H9 (cell line): ENCODE data around the gene FAHD1. TPM values are rescaled to one million over a fixed set of nuclear protein-coding genes. Genes with fewer than 3 reads are reported as not detected.
A peak's percentile ranks its signal among the peaks of the same experiment; 100 is the strongest.

Experiments used
- DNase-seq: peaks from one replicate; pipeline ENCODE4 v3.0.0-alpha.2; 2017
- H2AFZ ChIP-seq: one replicate; pipeline ENCODE4 v1.6.1; 2013; ENCODE audit warnings: mild to moderate bottlenecking, low read length, control low read depth, moderate library complexity
- H2AK5ac ChIP-seq: 2 replicates; pipeline ENCODE4 v1.6.1; 2013; ENCODE audit warnings: low read length, control low read depth, mixed read lengths; ENCODE audit not compliant: insufficient read length
- H2BK120ac ChIP-seq: one replicate; pipeline ENCODE4 v1.6.1; 2013; ENCODE audit warnings: low read depth, mild to moderate bottlenecking, low read length, control low read depth, inconsistent platforms; ENCODE audit not compliant: poor library complexity, severe bottlenecking
- H2BK12ac ChIP-seq: 2 replicates; pipeline ENCODE4 v1.6.1; 2013; ENCODE audit warnings: low read length, control low read depth, mixed read lengths, low read depth; ENCODE audit not compliant: insufficient read length
- H2BK15ac ChIP-seq: 2 replicates; pipeline ENCODE4 v1.6.1; 2013; ENCODE audit warnings: low read depth, low read length, control low read depth
- H2BK20ac ChIP-seq: one replicate; pipeline ENCODE4 v1.6.1; 2013; ENCODE audit warnings: low read depth, mild to moderate bottlenecking, low read length, control low read depth, inconsistent platforms; ENCODE audit not compliant: poor library complexity, severe bottlenecking
- H2BK5ac ChIP-seq: 2 replicates; pipeline ENCODE4 v1.6.1; 2013; ENCODE audit warnings: low read length, control low read depth, mixed read lengths; ENCODE audit not compliant: insufficient read length
- H3K14ac ChIP-seq: 2 replicates; pipeline ENCODE4 v1.6.1; 2013; ENCODE audit warnings: low read length, control low read depth; ENCODE audit not compliant: insufficient read depth
- H3K18ac ChIP-seq: 2 replicates; pipeline ENCODE4 v1.6.1; 2013; ENCODE audit warnings: low read depth, mild to moderate bottlenecking, mixed read lengths, low read length, control low read depth; ENCODE audit not compliant: insufficient read length
- H3K23ac ChIP-seq: 2 replicates; pipeline ENCODE4 v1.6.1; 2013; ENCODE audit warnings: low read length, control low read depth, mixed read lengths, low read depth; ENCODE audit not compliant: insufficient read length
- H3K23me2 ChIP-seq: 2 replicates; pipeline ENCODE4 v1.6.1; 2013; ENCODE audit warnings: low read depth, mild to moderate bottlenecking, mixed read lengths, low read length, control low read depth; ENCODE audit not compliant: insufficient read length, poor library complexity, severe bottlenecking
- H3K27ac ChIP-seq: 2 replicates; pipeline ENCODE4 v1.5.1; 2013; ENCODE audit warnings: low read length, control low read depth, mixed read lengths, low read depth; ENCODE audit not compliant: insufficient read length
- H3K27me3 ChIP-seq: 2 replicates; pipeline ENCODE4 v1.6.1; 2013; ENCODE audit warnings: low read length, control low read depth, inconsistent platforms; ENCODE audit not compliant: insufficient read depth
- H3K4ac ChIP-seq: 2 replicates; pipeline ENCODE4 v1.6.1; 2013; ENCODE audit warnings: low read depth, mild to moderate bottlenecking, control low read depth, inconsistent platforms, low read length, moderate library complexity
- H3K4me1 ChIP-seq: 2 replicates; pipeline ENCODE4 v1.6.1; 2013; ENCODE audit warnings: low read length, control low read depth, inconsistent platforms; ENCODE audit not compliant: insufficient read depth
- H3K4me2 ChIP-seq: 2 replicates; pipeline ENCODE4 v1.6.1; 2013; ENCODE audit warnings: low read length, control low read depth, mixed read lengths; ENCODE audit not compliant: insufficient read length, insufficient read depth
- H3K56ac ChIP-seq: 2 replicates; pipeline ENCODE4 v1.6.1; 2013; ENCODE audit warnings: low read depth, mild to moderate bottlenecking, mixed read lengths, low read length, control low read depth; ENCODE audit not compliant: insufficient read length
- H3K79me1 ChIP-seq: 2 replicates; pipeline ENCODE4 v1.6.1; 2013; ENCODE audit warnings: low read depth, mild to moderate bottlenecking, moderate library complexity, low read length, control low read depth, inconsistent platforms; ENCODE audit not compliant: insufficient read depth, poor library complexity, severe bottlenecking
- H3K79me2 ChIP-seq: 2 replicates; pipeline ENCODE4 v1.6.1; 2013; ENCODE audit warnings: low read length, control low read depth, inconsistent platforms; ENCODE audit not compliant: insufficient read depth
- H3K9ac ChIP-seq: 2 replicates; pipeline ENCODE4 v1.6.1; 2013; ENCODE audit warnings: low read length, control low read depth, mixed read lengths; ENCODE audit not compliant: insufficient read length; ENCODE audit errors: extremely low read depth
- H3K9me3 ChIP-seq: one replicate; pipeline ENCODE4 v1.6.1; 2013; ENCODE audit warnings: low read depth, low read length, inconsistent platforms; ENCODE audit not compliant: control insufficient read depth
- H3T11ph ChIP-seq: one replicate; pipeline ENCODE4 v1.6.1; 2013; ENCODE audit warnings: mild to moderate bottlenecking, low read length, control low read depth, inconsistent platforms
- H4K20me1 ChIP-seq: one replicate; pipeline ENCODE4 v1.6.1; 2013; ENCODE audit not compliant: control insufficient read depth, insufficient read length, insufficient read depth
- H4K5ac ChIP-seq: 2 replicates; pipeline ENCODE4 v1.6.1; 2013; ENCODE audit warnings: low read depth, mild to moderate bottlenecking, mixed read lengths, low read length, control low read depth; ENCODE audit not compliant: insufficient read length
- H4K8ac ChIP-seq: replicated peaks from 2 replicates; pipeline ENCODE4 v1.6.1; 2013; ENCODE audit warnings: low read length, control low read depth, mixed read lengths, low read depth; ENCODE audit not compliant: insufficient read length
- H4K91ac ChIP-seq: 2 replicates; pipeline ENCODE4 v1.6.1; 2013; ENCODE audit warnings: low read depth, mild to moderate bottlenecking, moderate library complexity, mixed read lengths, low read length, control low read depth; ENCODE audit not compliant: insufficient read length
- H3K27ac Mint-ChIP-seq, 3 experiments: 2 replicates in 2 of 3; 3 replicates in 1 of 3; pipeline ENCODE4 v1.8.0; 2020 to 2021; ENCODE audit warnings: mixed read lengths in 3 of 3, mild to moderate bottlenecking in 1 of 3, moderate library complexity in 1 of 3
- H3K27me3 Mint-ChIP-seq: 2 replicates; pipeline ENCODE4 v1.8.0; 2021; ENCODE audit warnings: low read depth, mild to moderate bottlenecking, moderate library complexity, mixed read lengths
- H3K36me3 Mint-ChIP-seq, 3 experiments: 2 replicates in 2 of 3; 3 replicates in 1 of 3; pipeline ENCODE4 v1.8.0; 2020 to 2021; ENCODE audit warnings: low read depth in 3 of 3, mixed read lengths in 3 of 3; ENCODE audit not compliant: insufficient read depth in 1 of 3
- H3K4me1 Mint-ChIP-seq, 2 experiments: 2 replicates each; pipeline ENCODE4 v1.8.0; 2020; ENCODE audit warnings: mixed read lengths in 2 of 2
- H3K4me3 Mint-ChIP-seq, 2 experiments: 2 replicates in 1 of 2; 3 replicates in 1 of 2; pipeline ENCODE4 v1.8.0; 2020 to 2021; ENCODE audit warnings: mild to moderate bottlenecking in 2 of 2, mixed read lengths in 2 of 2, moderate library complexity in 1 of 2
- H3K9me3 Mint-ChIP-seq, 2 experiments: 2 replicates in 1 of 2; 3 replicates in 1 of 2; pipeline ENCODE4 v1.8.0; 2020; ENCODE audit warnings: mild to moderate bottlenecking in 2 of 2, mixed read lengths in 2 of 2, moderate library complexity in 1 of 2
- WGBS: extraction: QIAGEN DNeasy Blood & Tissue Kit; methylation state at CpG from one replicate; pipeline ENCODE4 v1.1.7; 2013; ENCODE audit warnings: missing lambda C conversion rate, low lambda C conversion rate, mixed read lengths; ENCODE audit not compliant: insufficient read length; ENCODE audit errors: extremely low coverage; 5-methylcytosine and 5-hydroxymethylcytosine counted together
- total RNA-seq: library from RNA; stranded (reverse); gene quantifications from 2 replicates; pipeline ENCODE4 v1.2.1, GENCODE V29; 2021
- TF ChIP-seq, protein P1 (sequence below): fragments of 200-600 bp; sonication (generic); conservative IDR thresholded peaks from 3 replicates; pipeline ENCODE4 v1.8.0; 2021; ENCODE audit warnings: antibody characterized with exemption, mild to moderate bottlenecking

FAHD1 gene
- total RNA-seq, 1 experiment from 2014 or later = 16.2 TPM

DNA sequence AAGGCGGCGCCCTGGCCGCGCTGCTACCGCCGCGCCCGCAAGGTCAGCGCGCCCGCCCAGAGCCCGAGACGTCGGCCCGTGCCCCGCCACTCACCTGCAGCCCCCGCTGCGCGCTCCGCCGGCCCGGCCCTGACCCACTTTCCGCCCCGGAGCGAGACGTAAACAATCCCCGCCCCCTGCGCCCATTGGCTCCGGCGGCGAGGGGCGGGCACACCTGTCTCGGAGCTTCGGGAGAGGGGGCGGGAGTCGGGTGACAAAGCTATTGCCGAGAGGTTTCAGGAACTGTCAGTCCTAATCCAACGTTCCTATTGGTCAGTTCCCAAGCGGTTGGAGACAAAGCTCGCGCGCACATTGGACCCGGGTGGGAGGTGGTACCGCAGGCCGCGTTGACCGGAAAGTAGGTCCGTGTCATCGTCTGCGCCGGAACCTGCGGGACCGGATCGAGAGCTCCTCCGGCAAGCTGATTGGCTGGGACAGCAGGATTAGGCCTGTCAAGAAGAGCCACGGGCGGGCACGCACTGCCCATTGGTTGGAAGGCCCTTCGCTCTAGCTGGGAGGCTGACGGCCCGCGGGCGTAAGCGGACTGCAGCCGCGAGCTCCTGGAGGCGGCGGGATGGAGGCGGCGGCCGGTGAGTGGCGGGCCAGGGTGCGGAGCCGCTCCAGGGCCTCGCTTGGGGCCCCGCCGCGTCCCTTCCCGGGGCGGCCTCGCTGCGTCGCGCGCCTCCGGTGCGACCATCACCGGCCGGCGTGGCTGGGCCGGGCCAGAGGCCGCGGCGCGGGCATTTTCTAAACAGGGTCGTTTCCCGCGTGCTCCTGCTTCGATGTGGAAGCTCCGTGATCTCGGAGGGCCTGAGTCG lies 44.4 kb upstream of the FAHD1 start, which contains the start of the genes NUBP2 and SPSB3:
NUBP2 (plus strand) TSS at position 553 of the 857 bp plus-strand sequence; CDS start at position 614, 61 bp downstream.
SPSB3 (minus strand) TSS at position 164 of the 857 bp plus-strand sequence. CDS start 1,088 bp downstream, outside the sequence.
- no peaks in the 10 kb centered on the region for H4K20me1 ChIP-seq
- H3K14ac ChIP-seq = peak within 1 kb of the TSS; percentile 43; the same call in 1 of the 2 replicates
- no peak within 1 kb of the TSS for H2BK120ac ChIP-seq
- H3T11ph ChIP-seq = no peak within 1 kb of the TSS
- H4K5ac ChIP-seq = no peak within 1 kb of the TSS
- no peak within 1 kb of the TSS for H2BK12ac ChIP-seq
- H2BK15ac ChIP-seq = no peak within 1 kb of the TSS
- peak; percentile 100 for DNase-seq
- peaks cover 5% of the 10 kb centered on the region for H3K23me2 ChIP-seq
- H3K79me1 ChIP-seq = peaks cover 5% of the 10 kb centered on the region
- peak within 1 kb of the TSS; percentile 91 to 95 for H3K4me3 Mint-ChIP-seq
- H3K36me3 Mint-ChIP-seq = peaks cover 2 to 31% (median 13%) of the 10 kb centered on the region in 3 experiments; a peak in 4 of 7 replicates
- no peak within 1 kb of the TSS for H2BK5ac ChIP-seq
- H4K8ac ChIP-seq = no peak within 1 kb of the TSS
- H3K9ac ChIP-seq = peak within 1 kb of the TSS; percentile 61
- H3K4me1 Mint-ChIP-seq = peaks cover 7 to 14% of the 10 kb centered on the region in 2 experiments
- TF ChIP-seq, protein P1, sequence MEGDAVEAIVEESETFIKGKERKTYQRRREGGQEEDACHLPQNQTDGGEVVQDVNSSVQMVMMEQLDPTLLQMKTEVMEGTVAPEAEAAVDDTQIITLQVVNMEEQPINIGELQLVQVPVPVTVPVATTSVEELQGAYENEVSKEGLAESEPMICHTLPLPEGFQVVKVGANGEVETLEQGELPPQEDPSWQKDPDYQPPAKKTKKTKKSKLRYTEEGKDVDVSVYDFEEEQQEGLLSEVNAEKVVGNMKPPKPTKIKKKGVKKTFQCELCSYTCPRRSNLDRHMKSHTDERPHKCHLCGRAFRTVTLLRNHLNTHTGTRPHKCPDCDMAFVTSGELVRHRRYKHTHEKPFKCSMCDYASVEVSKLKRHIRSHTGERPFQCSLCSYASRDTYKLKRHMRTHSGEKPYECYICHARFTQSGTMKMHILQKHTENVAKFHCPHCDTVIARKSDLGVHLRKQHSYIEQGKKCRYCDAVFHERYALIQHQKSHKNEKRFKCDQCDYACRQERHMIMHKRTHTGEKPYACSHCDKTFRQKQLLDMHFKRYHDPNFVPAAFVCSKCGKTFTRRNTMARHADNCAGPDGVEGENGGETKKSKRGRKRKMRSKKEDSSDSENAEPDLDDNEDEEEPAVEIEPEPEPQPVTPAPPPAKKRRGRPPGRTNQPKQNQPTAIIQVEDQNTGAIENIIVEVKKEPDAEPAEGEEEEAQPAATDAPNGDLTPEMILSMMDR = no peak; the same call in 2 of the 3 replicates
- no peaks in the 10 kb centered on the region; the same call in 1 of the 2 replicates for H3K4me1 ChIP-seq
- no peak within 1 kb of the TSS for H2AFZ ChIP-seq
- no peak within 1 kb of the TSS for H4K91ac ChIP-seq
- H3K56ac ChIP-seq = no peak within 1 kb of the TSS
- H3K9me3 ChIP-seq = no peaks in the 10 kb centered on the region
- H3K27ac Mint-ChIP-seq = peak within 1 kb of the TSS; percentile 59 to 97 (median 72); a peak in 6 of 7 replicates
- no CpG with 5 or more reads among the region's 102 CpGs for WGBS
- H2AK5ac ChIP-seq = no peak within 1 kb of the TSS
- H3K27me3 Mint-ChIP-seq = peaks cover 2% of the 10 kb centered on the region; the same call in 1 of the 2 replicates
- no peak within 1 kb of the TSS for H3K4ac ChIP-seq
- peak within 1 kb of the TSS; percentile 86 for H3K4me2 ChIP-seq
- H2BK20ac ChIP-seq = no peak within 1 kb of the TSS
- H3K23ac ChIP-seq = no peak within 1 kb of the TSS
- H3K9me3 Mint-ChIP-seq = no peaks in the 10 kb centered on the region
- peak within 1 kb of the TSS; percentile 59 for H3K18ac ChIP-seq
- no peak within 1 kb of the TSS for H3K27ac ChIP-seq
- H3K27me3 ChIP-seq = no peaks in the 10 kb centered on the region
- H3K79me2 ChIP-seq = peaks cover 8% of the 10 kb centered on the region; the same call in 1 of the 2 replicates
